Stimulated activated CD8-positive, alpha-beta memory T cell treated with anti-CD3 and anti-CD28 coated beads, Interleukin-7, amount 100 ng/mL, for 1 hour (primary cell): ENCODE measurements around the gene DKK3.

ENCODE experiments used
- DNase-seq, 2 donors: peaks; one replicate each; pipeline ENCODE4 v3.0.0-alpha.2; 2020; ENCODE audit warnings: low read depth in 2 of 2

DKK3 gene

DNA sequence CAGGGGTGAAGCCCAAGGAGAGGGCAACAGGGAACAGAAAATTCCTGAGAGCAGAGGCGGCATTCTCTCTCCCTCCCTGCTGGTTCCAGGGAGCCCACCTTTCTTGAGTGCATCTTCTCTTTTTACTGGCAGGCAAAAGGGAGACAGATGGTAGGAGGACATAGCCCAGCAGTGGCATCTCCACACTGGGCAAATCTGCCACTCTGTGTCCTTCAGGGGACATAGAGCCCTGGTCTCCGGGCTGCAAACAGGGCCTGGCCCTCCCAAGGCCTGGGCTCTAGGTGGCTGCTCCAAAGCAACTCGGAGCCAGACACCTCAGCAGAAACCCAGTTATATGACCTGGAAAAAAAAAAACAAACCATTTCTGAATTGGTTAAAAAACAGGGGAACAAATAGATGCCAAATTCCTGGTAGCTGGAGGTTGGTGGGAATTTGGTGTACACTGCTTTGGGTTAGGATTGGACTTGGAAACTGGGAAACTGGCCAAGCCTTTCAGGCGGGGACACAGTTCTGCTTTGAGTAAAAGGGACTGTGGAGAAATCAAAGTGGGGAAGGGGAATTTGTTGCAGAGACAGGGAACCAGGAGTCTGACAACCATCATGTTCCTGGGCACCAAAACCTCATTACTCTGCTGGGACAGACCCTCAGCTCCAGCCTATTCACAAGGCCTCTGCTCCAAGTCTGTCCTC, 23.6 kb upstream of the DKK3 start:
- DNase-seq: no peak

DNA sequence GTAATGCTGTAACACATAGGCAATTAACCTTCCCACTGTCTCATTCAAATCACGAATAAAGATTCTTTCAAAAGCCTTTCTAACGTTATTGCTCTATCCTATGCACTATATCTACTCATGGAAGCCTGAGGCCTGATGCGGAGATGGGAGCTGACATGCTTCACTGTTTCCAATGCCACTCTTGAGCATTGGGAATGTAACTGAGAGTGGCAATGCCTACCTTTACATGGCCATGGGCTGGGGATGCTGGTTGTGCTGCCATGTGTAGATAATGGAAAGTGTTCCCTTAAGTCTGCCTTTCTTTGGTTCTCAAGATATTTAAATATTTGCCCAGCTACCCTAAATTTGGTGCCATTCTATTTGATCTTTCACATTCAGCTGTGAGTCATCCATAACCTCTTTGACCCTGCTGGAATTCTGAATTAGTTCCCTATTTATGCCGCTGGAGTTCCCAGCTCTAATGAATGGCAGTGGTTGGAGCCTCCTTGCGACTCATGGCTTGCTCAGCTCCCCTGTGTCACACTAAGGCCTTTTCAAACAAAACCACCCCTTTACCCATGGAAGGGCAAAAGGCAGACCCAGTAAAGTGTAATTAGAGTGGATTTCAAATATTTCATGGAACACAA, 21.4 kb upstream of the DKK3 start:
- DNase-seq: no peak

DNA sequence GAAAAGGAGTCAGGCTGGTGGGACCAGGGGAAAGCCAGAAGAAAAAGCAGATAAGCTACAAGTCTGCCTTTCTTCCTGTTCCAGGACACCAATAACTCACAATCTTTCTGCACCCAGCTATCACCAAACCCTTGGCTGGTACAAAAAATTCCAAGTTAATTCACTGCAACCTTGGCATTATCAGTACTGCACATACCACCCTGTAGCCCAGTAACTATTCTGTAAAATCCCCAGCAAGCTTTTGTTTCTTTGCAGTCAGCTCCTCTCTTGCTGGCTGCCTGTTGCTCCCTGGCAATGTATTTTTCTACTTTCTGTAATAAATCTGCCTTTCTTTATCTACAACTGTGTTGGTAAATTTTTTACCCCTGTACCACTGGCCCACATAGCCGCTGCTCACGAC, 20.7 kb upstream of the DKK3 start:
- no peak for DNase-seq

DNA sequence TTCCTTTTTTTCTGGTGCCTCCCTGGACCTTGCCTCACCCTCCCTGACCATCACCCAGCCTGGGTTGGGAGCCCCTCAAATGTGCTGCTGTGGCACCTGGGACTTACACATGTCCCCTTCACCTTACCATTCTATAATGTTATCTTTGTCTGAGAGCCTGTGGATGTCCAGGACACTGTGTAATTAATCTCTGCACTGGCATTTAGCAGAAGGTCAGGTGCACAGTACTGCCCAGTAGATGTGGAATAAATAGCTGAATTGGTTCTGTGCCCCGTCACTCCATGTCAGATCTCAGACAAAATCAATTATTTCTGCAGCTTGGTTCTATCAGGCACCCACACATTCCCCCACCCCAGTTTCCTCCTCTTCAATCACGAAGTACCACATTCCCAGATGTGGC, 19.9 kb upstream of the DKK3 start:
- DNase-seq: no peak

DNA sequence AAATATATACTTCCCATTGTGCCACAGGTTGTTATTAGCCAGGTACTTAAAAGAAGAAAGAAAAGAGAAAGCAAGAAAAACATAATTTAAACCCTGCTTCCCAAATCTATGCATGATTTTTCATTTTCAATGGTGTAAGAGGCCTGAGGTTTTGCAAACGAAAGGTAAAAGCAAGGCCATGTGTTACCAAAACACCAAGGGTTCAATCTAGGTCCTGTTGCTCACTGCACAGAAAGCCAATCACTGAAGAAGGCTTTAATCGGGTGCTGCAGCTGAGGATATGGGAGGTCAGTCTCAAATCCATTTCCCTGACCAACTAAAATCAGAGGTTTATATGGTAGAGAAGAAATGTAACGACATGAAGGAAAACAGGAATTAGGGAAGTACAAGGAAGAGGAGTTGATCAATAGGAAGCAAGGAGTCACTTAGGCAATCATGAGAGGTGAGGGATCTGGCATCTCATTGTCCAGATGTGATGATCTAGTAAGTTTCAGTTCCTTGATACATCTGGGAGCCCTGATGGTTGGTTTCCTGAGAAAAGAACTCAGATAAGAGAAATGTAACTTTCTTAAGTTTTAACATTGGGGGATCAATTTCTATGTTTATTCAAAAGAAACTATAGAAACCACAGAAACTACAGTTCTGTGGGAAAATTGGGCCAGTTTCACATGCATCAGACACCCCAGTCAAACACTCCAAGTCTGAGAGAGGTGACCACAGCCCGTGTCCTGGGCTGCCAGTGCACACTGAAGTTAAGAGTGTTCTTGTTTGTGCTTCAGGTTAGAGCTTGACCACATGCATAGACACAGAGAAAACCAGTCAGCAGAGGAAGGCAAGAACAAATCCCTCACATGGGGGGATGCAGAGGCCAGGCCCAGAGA, 18.1 kb upstream of the DKK3 start:
- no peak for DNase-seq

DNA sequence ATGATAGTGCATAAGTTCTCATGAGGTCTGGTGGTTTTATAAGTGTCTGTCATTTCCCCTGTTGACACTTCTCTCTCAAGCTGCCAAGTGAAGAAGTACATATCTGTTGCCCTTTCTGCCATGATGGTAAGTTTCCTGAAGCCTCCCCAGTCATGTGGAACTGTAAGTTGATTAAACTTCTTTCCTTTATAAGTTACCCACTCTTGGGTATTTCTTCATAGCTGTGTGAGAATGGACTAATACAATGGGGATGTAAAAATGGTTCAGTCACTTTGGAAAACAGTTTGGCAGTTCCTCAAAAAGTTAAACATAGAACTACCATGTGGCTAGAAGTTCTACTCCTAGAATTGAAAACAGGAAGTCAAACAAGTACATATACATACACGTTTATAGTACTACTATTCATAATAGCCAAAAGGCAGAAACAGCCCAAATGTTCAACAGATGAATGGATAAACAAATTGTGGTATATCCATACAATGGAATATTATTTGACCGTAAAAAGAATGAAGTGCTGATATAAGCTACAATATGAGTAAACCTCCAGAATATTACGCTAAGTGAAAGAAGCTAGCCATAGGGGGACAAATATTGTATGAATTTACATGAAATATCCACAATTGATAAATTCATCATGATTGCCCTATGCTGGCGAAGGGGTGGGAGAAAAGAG, 16.0 kb upstream of the DKK3 start:
- no peak for DNase-seq

DNA sequence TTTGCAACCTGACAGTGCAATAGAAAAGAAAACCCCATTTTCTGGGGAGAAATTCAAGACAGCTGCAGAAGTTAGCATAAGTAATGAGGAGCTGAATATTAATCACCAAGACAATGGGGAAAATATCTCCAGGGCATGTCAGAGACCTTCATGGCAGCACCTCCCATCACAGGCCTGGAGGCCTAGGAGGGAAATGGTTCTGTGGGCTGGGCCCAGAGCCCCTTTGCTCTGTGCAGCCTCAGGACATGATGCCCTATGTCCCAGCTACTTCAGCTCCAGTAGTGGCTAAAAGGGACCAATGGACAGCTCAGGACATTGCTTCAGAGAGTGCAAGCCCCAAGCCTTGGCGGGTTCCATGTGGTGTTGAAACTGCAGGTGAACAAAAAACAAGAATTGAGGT, 14.6 kb upstream of the DKK3 start:
- DNase-seq: no peak

DNA sequence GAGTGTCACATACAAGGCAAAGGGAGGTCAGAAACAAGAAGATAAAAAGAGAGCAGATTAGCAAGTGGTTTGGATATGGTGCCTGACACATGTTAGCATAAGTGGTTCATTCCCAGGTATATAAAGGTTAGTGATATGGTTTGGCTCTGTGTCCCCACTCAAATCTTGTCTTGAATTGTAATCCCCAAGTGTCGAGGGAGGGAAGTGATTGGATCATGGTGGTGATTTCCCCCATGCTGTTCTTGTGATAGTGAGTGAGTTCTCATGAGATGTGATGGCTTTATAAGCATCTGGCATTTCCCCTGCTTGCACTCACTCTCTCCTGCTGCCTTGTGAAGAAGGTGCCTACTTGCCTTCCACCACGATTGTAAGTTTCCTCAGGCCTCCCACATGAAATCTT, 12.1 kb upstream of the DKK3 start:
- no peak for DNase-seq

DNA sequence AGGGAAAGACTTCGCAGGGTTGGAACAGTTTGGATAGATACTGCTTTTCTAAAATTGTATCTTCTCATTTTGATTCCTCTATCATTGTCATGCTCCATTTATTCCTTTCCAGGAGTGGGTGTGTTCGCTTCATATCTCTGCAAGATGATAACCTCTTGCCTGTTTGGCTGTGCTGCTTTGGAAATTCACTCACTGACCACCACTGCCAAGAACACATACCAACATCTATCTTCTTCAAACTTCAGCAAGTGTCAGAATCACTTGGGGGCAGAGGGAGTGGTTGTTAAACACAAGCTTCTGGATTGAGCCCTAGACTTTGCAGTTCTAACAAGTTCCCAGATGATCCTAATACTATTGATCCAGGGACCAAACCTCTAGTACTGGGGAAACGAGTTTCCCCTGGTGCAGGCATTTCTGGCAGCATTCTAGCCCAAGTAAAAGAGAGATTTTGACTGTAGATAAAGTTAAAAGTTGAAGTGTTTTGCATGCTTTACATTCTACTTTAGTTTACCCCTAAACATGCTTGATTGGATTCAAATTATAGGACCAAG, 11.5 kb upstream of the DKK3 start:
- no peak for DNase-seq

DNA sequence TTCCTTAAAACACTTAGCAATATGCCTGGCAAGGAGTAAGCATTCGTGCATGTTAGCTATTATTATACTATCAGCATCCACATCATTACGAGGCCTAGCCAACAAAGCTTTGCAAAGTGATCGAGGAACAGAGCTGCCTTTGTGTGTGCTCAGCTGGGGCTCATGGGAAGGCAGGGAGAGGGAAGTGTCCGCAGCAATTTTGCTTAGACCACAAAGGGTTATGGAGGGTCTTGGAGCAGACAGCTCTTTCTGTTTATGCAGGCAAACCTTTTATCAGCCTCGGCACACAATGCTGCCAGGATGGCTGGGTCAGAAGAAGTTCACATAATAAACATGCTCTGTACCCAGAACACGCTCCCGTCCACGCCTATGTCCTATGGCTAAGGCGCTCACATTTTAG, 10.9 kb upstream of the DKK3 start:
- DNase-seq: no peak

DNA sequence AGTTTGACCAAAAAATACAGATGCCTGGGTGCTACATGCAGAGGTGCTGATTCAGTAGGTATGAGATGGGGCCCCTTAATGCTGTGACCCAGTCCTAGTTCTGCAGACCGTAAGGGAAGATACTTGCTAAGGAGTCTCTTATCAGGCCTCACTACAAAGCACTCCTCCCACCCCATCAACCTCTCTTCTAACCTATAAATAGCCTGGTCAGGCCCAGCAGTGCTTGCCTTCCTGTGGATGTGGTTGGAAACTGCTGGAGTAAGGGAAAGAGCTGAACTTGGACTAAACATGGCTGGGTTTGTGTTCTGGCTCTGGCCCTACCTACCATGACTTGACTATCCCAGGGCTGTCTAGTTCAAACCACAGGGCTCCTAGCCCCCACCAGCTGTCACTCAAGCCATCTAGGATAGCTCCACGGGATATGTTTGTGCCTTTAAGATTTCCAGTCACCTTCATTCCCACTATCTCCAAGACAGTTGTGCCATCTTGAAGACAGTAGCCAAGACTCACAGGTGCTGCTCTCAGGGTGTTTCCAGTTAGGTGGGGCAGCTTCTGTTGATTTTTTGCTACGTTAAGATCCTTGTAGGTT, 9.5 kb upstream of the DKK3 start:
- no peak for DNase-seq

DNA sequence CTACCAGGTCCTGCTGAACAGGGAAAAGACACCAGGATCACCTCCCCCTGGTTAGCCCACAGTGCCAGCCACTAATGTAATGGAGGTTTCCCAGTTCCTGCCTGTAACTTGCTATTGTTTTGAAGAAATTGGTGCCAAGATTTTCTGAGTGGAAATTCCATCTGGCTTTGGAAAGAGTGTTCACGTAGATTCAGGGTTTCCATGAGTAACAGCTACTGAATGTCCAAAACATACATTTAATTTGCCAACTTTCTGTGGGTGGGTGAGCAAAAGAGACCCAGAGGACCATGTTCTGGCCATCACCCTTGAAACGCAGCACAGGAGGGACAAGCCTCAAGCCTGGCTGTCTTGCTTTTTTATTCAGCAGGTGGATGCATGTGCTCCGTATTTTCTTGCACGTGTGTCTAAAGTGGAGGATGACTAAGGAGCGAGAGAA, 8.8 kb upstream of the DKK3 start:
- DNase-seq: no peak

DNA sequence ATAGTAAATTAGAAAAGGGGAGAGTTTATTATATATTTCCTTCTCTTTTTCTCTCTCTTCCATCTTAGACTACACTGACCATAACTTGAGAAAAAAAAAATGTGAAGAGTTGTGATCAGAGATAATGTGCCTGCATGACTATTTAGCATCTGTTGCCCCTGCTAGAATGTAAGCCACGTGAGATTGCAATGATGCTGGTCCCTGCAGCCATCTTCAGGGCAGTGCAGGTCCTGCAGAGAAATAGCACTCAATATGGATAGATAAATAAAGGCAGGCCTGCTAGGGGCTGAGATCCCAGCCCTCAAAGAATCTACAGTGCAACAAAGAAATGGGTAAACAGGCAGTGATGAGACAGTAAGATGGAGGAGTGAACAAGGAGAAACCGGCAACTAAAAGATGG, 7.8 kb upstream of the DKK3 start:
- no peak for DNase-seq

DNA sequence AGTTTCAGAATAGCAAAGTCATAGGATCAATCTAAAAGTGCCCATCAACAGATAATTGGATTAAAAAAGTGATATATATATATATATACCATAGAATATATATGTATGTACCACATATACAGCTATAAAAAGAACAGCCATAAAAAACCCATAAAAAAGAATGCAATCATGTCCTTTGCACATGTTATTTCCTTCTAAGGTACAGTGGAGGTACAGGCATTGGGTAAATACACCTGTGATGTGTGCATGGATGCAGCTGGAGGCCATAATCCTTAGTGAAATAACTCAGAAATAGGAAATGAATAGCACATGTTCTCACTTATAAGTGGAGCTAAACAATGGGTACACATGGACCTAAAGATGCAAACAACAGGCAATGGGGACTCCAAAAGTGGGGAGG, 7.1 kb upstream of the DKK3 start:
- no peak for DNase-seq

DNA sequence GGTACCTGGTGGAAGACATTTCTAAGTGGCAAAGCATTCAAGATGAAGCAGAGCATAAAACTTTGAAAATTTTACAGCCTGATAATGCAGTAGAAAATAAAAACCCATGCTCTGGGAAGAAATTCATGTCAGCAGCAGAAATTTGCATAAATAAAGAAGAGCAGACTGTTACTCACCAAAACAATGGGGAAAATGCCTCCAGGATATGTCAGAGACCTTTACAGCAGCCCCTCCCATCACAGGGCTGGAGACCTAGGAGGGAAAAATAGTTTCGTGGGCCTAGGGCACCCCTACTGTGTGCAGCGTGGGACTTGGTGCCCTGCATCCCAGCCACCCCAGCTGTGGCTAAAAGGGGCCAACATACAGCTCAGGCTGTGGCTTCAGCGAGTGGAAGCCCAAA, 5.4 kb upstream of the DKK3 start:
- no peak for DNase-seq

DNA sequence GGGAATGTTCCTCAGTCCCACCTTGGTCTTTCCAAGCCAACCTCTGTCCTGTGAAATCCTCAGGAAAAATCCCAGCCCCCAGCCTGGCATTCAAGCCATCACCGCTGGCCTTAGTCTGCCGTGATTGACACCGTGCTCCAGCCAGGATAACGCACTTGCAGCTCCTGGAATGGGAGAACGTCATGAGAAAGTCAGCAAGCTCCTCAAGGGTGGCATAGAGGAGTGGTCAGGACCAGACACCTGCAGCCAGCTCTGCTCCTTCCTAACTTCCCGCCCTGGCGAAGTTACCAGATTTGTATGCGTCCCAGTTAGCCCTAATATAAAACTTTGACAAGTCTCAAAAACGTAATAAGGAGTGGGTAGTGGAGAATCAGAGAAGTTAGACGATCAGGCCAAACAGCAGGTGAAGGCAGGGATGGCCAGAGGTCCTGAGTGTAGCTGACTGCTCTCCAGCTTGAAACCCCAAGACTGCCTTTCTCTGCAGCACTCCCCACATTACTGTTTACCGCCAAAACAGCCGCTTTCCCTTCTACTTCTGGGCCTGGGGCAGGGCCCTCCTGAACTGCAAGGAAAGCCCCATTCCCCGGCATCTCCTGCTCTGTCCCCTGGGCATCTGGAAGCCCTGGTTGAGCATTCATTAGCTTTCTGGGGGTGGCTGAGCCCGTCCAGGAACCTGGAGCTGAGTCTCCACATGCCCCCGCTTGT, 1.3 kb upstream of the DKK3 start:
- no peak for DNase-seq

DNA sequence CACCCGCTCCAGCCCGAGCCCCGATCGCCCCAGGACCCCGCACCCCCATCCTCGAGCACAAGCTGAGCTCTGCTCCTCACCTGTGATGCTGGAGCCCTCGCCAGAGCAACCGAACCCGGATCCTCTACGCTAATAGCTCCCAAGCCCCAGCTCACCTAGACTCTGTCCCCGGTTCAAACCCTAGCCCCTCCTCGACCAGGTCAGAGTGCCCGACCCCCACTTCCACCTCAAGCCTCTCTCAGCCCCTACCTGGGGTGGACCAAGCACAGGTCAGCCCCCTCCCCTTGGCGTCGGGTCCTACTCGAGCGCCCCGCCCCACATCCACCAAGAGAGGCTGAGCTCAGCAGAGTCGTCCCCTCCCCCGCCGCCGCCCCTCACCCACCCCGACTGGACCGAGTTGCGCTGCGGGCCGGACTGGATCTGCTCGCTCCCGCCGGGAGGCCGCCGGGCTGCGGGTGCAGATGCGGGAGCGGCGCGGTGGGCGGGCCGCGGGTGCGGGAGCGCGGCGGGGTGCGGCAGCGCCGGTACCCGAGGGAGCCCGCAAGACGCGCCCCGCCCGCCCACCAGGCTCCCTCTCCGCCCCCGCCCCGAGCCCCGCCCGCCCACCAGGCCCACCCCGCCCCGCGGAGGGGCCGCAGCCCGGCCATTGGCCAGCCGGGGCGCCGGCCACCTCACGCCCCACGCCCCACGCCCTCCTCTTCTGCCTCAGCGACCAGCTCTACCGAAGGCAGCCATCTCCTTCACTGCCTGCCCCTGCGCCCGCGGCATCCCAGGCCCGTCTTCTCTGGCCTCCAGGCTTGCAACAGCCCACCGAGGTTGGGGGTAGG, 577 bp upstream of the DKK3 start:
- no peak for DNase-seq

DNA sequence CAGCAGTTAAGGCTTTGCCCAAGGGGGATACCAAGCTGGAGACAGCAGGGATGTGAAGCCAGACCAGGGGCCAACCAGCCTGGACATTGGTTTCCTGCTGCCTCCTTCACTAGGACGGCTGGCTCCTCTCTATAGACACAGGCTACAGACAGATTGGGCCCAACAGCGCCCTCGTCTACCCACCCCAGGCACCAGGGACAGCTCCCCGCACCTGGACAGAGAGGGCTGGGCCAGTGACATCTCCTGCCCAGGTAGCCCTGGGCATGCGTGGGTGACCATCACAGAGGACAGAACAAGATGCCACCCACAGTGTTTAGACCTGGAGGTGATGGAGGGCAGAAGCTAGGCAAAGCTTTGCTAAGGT, 1.2 kb downstream of the DKK3 start:
- DNase-seq: no peak

DNA sequence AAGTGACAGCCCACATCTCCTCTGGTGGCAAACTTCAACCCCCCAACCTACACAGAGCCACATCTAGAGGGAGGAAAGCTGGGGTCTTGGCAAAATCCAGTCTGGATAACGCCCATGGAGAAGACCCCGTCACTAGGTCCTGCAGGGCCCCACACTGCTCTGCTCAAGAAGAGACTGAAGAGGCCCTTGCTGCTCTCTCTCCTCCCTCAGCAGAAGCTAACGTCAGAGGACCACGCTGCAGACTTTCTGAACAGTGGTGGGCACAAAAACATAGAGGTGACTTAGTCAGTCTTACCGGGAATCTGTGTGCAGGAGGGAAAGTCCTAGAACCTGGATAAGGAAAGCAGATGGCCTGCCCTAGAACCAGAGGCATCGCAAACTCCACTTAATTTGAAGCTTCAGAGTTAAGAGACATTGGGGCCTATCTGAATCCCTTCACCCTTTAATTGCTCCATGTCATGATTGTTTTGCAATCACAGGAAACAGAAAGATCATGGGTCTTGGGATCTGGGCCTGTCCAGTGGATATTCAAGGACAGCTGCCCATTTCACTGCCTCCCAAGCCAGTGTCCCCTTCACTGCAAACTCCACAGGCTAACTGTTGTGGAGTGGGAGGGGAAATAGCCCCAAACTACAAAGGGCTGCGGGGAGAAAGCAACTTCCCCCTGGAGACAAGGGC, 1.7 kb downstream of the DKK3 start:
- DNase-seq: no peak

DNA sequence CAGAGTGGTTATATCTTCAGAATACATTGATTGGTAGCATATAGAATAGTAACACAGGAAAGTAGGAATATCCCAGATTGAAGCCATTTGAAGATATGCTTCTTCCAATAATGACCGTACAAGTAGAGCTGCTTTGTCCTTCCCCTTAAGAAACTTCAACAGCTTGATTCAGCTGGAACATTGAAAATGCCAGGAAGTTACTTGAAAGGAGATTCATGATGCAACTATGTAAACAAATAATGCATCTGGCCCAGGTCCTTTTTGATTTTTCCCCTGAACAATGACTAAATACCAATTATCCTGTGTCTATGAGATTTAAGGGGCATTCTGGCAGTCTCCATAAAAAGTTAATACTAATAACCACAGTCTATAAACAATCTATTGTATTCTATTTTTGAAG, 3.0 kb downstream of the DKK3 start:
- no peak for DNase-seq
